Hematopoietic multipotent progenitor cell treated with erythropoietin and hydrocortisone succinate and interleukin-3 and kit ligand, for 17 days (in vitro differentiated cells): ENCODE measurements around the gene PRH2.

ENCODE experiments used
- DNase-seq: peaks from one replicate; pipeline ENCODE4 v3.0.0-alpha.2; 2015; ENCODE audit warnings: low spot score

Gene PRH2

GRCh38 chr12:10960211-10960610 is 31.2 kb downstream of the PRH2 start:
- DNase-seq = no peak

DNA sequence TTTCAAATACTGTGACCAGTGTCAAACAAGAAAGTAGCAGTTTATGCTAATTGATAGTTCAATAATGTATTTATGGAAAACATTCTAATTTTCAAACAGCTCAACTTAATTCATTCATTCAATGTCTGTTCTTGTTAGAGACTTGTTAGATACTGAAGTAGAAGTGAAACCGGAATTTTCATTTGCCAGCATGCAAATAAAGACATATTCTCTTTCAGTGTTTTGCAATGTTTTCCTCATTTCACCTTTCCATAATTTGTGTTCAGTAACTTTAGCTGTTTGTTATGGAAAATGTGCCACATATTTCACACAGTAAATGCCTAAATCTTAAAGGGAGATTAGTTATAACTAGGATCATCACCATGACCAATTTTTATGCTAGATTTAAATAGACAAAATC is 36.4 kb downstream of the PRH2 start:
- no peak for DNase-seq

- no peak for DNase-seq
Measured at GRCh38 chr12:10966314-10966713, 37.3 kb downstream of the PRH2 start.

- no peak for DNase-seq
Measured at GRCh38 chr12:10967409-10967808, 38.4 kb downstream of the PRH2 start.

- DNase-seq = no peak
Measured at GRCh38 chr12:10968765-10969456, 39.9 kb downstream of the PRH2 start.

GRCh38 chr12:10974965-10975364 is 45.9 kb downstream of the PRH2 start:
- no peak for DNase-seq

GRCh38 chr12:10982244-10982643 is 53.2 kb downstream of the PRH2 start:
- no peak for DNase-seq
